Thymus (tissue), 11 donors: ENCODE measurements around the gene C1QTNF1. TPM values are rescaled to one million over a fixed set of nuclear protein-coding genes. Genes with fewer than 3 reads are reported as not detected.

Source experiments
- DNase-seq, 9 donors: peaks; one replicate each; pipeline ENCODE4 v3.0.0-alpha.2; 2013; ENCODE audit warnings: low spot score in 9 of 9, low read depth in 6 of 9, missing footprints in 1 of 9
- H3K27ac ChIP-seq, 2 donors: one replicate each; pipeline ENCODE4 v1.5.1; 2013; ENCODE audit warnings: control low read depth in 1 of 2, low read depth in 1 of 2, low read length in 1 of 2, mild to moderate bottlenecking in 1 of 2, moderate library complexity in 1 of 2
- H3K27me3 ChIP-seq, 2 donors: one replicate each; pipeline ENCODE4 v1.5.1; 2013; ENCODE audit warnings: low read length in 1 of 2; ENCODE audit not compliant: control insufficient read depth in 2 of 2, insufficient read depth in 1 of 2
- H3K36me3 ChIP-seq, 2 donors: one replicate each; pipeline ENCODE4 v1.5.1; 2013; ENCODE audit warnings: low read length in 1 of 2, mild to moderate bottlenecking in 1 of 2, moderate library complexity in 1 of 2; ENCODE audit not compliant: control insufficient read depth in 2 of 2, insufficient read depth in 2 of 2
- H3K4me1 ChIP-seq, 2 donors: one replicate each; pipeline ENCODE4 v1.5.1; 2013; ENCODE audit warnings: low read length in 2 of 2; ENCODE audit not compliant: control insufficient read depth in 2 of 2, insufficient read depth in 2 of 2
- H3K4me3 ChIP-seq, 2 donors: one replicate each; pipeline ENCODE4 v1.5.1; 2013; ENCODE audit warnings: low read length in 2 of 2, control low read depth in 1 of 2, mild to moderate bottlenecking in 1 of 2
- H3K9me3 ChIP-seq, 2 donors: one replicate each; pipeline ENCODE4 v1.5.1; 2013; ENCODE audit warnings: low read length in 1 of 2, mild to moderate bottlenecking in 1 of 2; ENCODE audit not compliant: control insufficient read depth in 2 of 2, insufficient read depth in 1 of 2
- WGBS: extraction: QIAGEN DNeasy Blood & Tissue Kit; methylation state at CpG from one replicate; pipeline ENCODE4 v1.1.7; 2013; 5-methylcytosine and 5-hydroxymethylcytosine counted together
- polyA plus RNA-seq: library from polyadenylated mRNA; stranded (reverse); fragments of 200-250 nt; gene quantifications from one replicate; pipeline ENCODE4 v1.2.3, GENCODE V29; 2013
- total RNA-seq: library from RNA; stranded (reverse); fragments of 120-200 nt; gene quantifications from one replicate; pipeline ENCODE4 v1.2.4, GENCODE V29; 2013
- donor health status: healthy.

Gene C1QTNF1
- total and polyA plus RNA-seq, 2 donors = 2.2 to 34.9 TPM

DNA sequence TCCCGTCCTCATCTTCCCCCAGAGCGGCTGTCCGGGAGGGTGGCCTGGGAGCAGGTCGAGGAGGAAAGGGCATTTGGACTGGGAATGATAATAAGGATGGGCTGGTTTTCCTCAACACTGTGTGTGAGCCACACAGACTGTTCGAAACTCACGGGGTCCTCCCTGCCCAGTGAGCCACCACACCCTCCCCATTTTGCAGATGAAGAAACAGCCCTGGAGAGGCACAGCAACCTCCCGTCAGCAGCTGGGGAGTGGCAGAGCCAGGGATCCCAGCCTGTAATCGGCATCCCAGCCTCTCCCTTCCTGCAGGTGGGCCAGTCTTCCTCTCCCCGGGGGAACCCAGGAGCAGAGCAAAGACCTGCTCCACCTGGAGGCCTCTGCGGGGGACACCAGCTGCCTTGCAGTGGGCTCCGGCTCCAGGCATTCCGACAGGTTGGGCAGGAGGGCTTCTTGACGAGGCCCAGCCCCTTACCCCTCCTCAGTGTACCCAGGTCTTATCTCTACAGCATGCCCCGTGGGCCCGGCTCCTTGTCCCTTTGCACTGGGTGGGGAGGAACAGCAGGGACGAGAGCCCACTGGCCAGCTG, 74.4 kb downstream of the C1QTNF1 start:
- no peak for DNase-seq
- H3K27me3 ChIP-seq = peaks cover 24 to 79% of the 10 kb centered on the region in 2 donors

More for the DNA sequence above, 74.4 kb downstream of the C1QTNF1 start:
- H3K4me1 ChIP-seq = peaks cover 0 to 2% of the 10 kb centered on the region in 2 donors
- no peak overlapping the region for H3K27ac ChIP-seq
- 66% methylated on average over 16 of the region's 16 CpGs for WGBS
- no peaks in the 10 kb centered on the region for H3K36me3 ChIP-seq
- no peak overlapping the region for H3K4me3 ChIP-seq
- no peaks in the 10 kb centered on the region for H3K9me3 ChIP-seq

Other genes starting within 250 kb of the C1QTNF1 start
- 39.9 TPM for gene CYTH1, start 241.9 kb upstream of the C1QTNF1 start, total RNA-seq
- 91.7 TPM for gene CYTH1, start 241.9 kb upstream of the C1QTNF1 start, polyA plus RNA-seq
- gene USP36, start 183.4 kb upstream of the C1QTNF1 start, total RNA-seq = 10.1 TPM
- gene USP36, start 183.4 kb upstream of the C1QTNF1 start, polyA plus RNA-seq = 32.5 TPM
- 0.38 TPM for gene CEP295NL, start 121.0 kb upstream of the C1QTNF1 start, total RNA-seq
- gene CEP295NL, start 121.0 kb upstream of the C1QTNF1 start, polyA plus RNA-seq = 0.50 TPM
- 23.1 TPM for gene TIMP2, start 98.8 kb upstream of the C1QTNF1 start, total RNA-seq
- 27.5 TPM for gene TIMP2, start 98.8 kb upstream of the C1QTNF1 start, polyA plus RNA-seq
- 66.1 TPM for gene LGALS3BP, start 44.2 kb upstream of the C1QTNF1 start, total RNA-seq
- gene LGALS3BP, start 44.2 kb upstream of the C1QTNF1 start, polyA plus RNA-seq = 81.3 TPM
- gene CANT1, start 14.4 kb upstream of the C1QTNF1 start, total RNA-seq = 20.2 TPM
- gene CANT1, start 14.4 kb upstream of the C1QTNF1 start, polyA plus RNA-seq = 18.5 TPM
- 11.2 TPM for gene ENGASE, start 50.7 kb downstream of the C1QTNF1 start, total RNA-seq
- 71.1 TPM for gene ENGASE, start 50.7 kb downstream of the C1QTNF1 start, polyA plus RNA-seq